Measurements from ENCODE around the gene HBQ1. TPM values are rescaled to one million over a fixed set of nuclear protein-coding genes. Genes with fewer than 3 reads are reported as not detected.
"Not testable (repeated sequence)": the region's sequence is repeated elsewhere in the genome, so short reads cannot be mapped to it uniquely, and the experiment has no call there.

The HBQ1 gene
- total RNA-seq, 4 donors from 2014 or later, result not detected

GRCh38 chr16:193441-193840, 13.2 kb downstream of the HBQ1 start:
- Histone ChIP-seq H3K9me3 (no peaks in the 10 kb centered on the region), H3K27ac (no peak overlapping the region), H3K4me1 (no peaks in the 10 kb centered on the region), H3K36me3 (peaks cover 74 to 94% of the 10 kb centered on the region in 2 donors), H3K27me3 (no peaks in the 10 kb centered on the region), H3K4me3 (replicated peaks in 1 of 3) (no peak overlapping the region)
- 95 to 97% methylated on average over 15 of the region's 15 CpGs for WGBS, 2 donors
- no peak for TF ChIP-seq POLR2A (IDR thresholded peaks at IDR 0.05)
- TF ChIP-seq, protein P1, sequence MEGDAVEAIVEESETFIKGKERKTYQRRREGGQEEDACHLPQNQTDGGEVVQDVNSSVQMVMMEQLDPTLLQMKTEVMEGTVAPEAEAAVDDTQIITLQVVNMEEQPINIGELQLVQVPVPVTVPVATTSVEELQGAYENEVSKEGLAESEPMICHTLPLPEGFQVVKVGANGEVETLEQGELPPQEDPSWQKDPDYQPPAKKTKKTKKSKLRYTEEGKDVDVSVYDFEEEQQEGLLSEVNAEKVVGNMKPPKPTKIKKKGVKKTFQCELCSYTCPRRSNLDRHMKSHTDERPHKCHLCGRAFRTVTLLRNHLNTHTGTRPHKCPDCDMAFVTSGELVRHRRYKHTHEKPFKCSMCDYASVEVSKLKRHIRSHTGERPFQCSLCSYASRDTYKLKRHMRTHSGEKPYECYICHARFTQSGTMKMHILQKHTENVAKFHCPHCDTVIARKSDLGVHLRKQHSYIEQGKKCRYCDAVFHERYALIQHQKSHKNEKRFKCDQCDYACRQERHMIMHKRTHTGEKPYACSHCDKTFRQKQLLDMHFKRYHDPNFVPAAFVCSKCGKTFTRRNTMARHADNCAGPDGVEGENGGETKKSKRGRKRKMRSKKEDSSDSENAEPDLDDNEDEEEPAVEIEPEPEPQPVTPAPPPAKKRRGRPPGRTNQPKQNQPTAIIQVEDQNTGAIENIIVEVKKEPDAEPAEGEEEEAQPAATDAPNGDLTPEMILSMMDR (IDR thresholded peaks at IDR 0.05), result no peak
- DNase-seq, result no peak
- intact Hi-C loops (cut with DNase I), result no loop called here

DNA sequence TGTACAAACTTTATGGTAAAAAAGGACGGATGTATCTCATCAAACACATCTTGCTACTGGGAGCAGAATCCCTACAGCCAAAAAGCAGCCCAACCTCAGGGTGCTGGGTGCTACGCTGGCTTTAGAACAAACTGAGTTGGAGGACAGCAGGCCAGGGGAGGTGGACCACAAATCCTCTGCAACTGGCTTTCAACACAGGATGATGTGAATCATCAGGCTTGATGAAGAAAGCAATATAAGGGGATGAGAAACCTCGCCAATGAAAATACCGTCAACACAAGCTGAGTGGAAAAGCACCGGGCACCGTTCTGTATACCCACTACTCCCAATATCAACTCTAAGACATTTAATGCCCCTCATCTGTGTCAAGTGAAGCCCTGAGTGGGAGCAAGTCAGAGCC, 14.3 kb downstream of the HBQ1 start:
- no peaks in the 10 kb centered on the region for H3K4me1 ChIP-seq
- no peaks in the 10 kb centered on the region for H3K9me3 ChIP-seq
- peaks cover 71 to 93% of the 10 kb centered on the region in 2 donors for H3K36me3 ChIP-seq
- no peak overlapping the region for H3K4me3 ChIP-seq (replicated peaks in 1 of 3)
- 95 to 96% methylated on average over 6 of the region's 6 CpGs for WGBS, 2 donors
- intact Hi-C loops (cut with DNase I), result no loop called here
- H3K27ac ChIP-seq, result no peak overlapping the region
- no peak for DNase-seq
- TF ChIP-seq, protein P1 (IDR thresholded peaks at IDR 0.05), result no peak
- no peaks in the 10 kb centered on the region for H3K27me3 ChIP-seq

DNA sequence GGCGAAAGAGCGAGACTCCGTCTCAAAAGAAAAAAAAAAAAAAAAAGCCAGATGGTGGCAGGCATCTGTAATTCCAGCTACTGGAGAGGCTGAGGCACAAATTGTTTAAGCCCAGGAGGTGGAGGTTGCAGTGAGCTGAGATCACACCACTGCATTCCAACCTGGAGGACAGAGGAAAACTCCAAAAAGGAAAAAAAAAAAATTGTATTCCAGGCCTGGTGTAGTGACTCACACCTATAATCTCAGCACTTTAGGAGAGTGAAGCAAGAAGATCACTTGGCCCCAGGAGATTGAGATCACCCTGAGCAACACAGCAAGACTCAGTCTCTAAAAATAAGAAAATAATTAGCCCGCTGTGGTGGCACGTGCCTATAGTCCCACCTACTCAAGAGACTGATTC, 20.1 kb downstream of the HBQ1 start:
- intact Hi-C loops (cut with DNase I), result no loop called here
- no peak for TF ChIP-seq POLR2A (IDR thresholded peaks at IDR 0.05)
- TF ChIP-seq, protein P1 (IDR thresholded peaks at IDR 0.05), result no peak
- WGBS, 2 donors, result 84 to 93% methylated on average over 5 of the region's 5 CpGs
- Histone ChIP-seq H3K4me1 (no peaks in the 10 kb centered on the region), H3K27me3 (no peaks in the 10 kb centered on the region), H3K36me3 (peaks cover 54 to 72% of the 10 kb centered on the region in 2 donors), H3K4me3 (replicated peaks in 1 of 3) (no peak overlapping the region), H3K27ac (no peak overlapping the region), H3K9me3 (no peaks in the 10 kb centered on the region)
- no peak for DNase-seq

GRCh38 chr16:203246-203645, 23.0 kb downstream of the HBQ1 start:
- WGBS, 2 donors, result 98 to 100% methylated on average over 4 of the region's 4 CpGs
- no peaks in the 10 kb centered on the region for H3K4me1 ChIP-seq
- intact Hi-C loops (cut with DNase I), result no loop called here
- H3K9me3 ChIP-seq, result no peaks in the 10 kb centered on the region
- TF ChIP-seq, protein P1 (IDR thresholded peaks at IDR 0.05), result no peak
- TF ChIP-seq POLR2A (IDR thresholded peaks at IDR 0.05), result no peak
- no peak overlapping the region for H3K4me3 ChIP-seq (replicated peaks in 1 of 3)
- DNase-seq, result no peak
- no peaks in the 10 kb centered on the region for H3K27me3 ChIP-seq
- no peak overlapping the region for H3K27ac ChIP-seq
- peaks cover 64 to 68% of the 10 kb centered on the region in 2 donors for H3K36me3 ChIP-seq

GRCh38 chr16:204046-204445, 23.8 kb downstream of the HBQ1 start:
- H3K9me3 ChIP-seq; H3K27me3 ChIP-seq; H3K4me3 ChIP-seq (replicated peaks in 1 of 3); DNase-seq; intact Hi-C loops (cut with DNase I); H3K27ac ChIP-seq; H3K4me1 ChIP-seq: not testable (repeated sequence)
- peaks cover 60 to 63% of the 10 kb centered on the region in 2 donors for H3K36me3 ChIP-seq
- 93 to 98% methylated on average over 9 of the region's 9 CpGs for WGBS, 2 donors

DNA sequence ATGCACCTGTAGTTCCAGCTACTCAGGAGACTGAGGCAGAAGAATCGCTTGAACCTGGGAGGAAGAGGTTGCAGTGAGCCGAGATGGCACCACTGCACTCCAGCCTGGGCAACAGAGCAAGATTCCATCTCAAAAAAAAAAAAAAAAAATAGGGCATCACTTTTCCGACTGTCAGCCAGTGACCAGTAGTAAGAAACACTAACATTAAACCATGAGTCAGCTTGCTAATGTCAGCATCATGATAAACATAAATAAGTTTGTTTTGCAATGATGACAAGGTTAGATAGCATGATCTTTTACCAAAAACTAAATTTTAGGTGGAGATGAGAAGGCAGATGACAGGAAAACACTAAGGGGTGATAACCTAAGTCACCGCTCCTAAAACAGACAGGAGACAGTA, 29.1 kb downstream of the HBQ1 start:
- DNase-seq; H3K27ac ChIP-seq; H3K4me1 ChIP-seq; H3K27me3 ChIP-seq; H3K9me3 ChIP-seq; H3K4me3 ChIP-seq (replicated peaks in 1 of 3); intact Hi-C loops (cut with DNase I): not testable (repeated sequence)
- H3K36me3 ChIP-seq, result peaks cover 40 to 66% of the 10 kb centered on the region in 2 donors
- 92 to 93% methylated on average over 4 of the region's 4 CpGs for WGBS, 2 donors

GRCh38 chr16:211631-212180, 31.4 kb downstream of the HBQ1 start:
- H3K4me3 ChIP-seq (replicated peaks in 1 of 3); intact Hi-C loops (cut with DNase I); H3K27ac ChIP-seq; H3K4me1 ChIP-seq; H3K9me3 ChIP-seq; DNase-seq; H3K27me3 ChIP-seq: not testable (repeated sequence)
- 92 to 94% methylated on average over 11 to 13 of the region's 14 CpGs for WGBS, 2 donors
- H3K36me3 ChIP-seq, result peaks cover 34 to 51% of the 10 kb centered on the region in 2 donors

Data from thyroid gland (tissue), 4 donors.